Neutrophil (primary cell): ENCODE data around the gene WRAP53.

ENCODE experiments used
- H3K27ac ChIP-seq: fragments of 200-600 bp; sonication (generic); 2 replicates; pipeline ENCODE4 v1.5.1; 2016; ENCODE audit warnings: mild to moderate bottlenecking, moderate library complexity
- H3K27me3 ChIP-seq: fragments of 200-600 bp; sonication (generic); 2 replicates; pipeline ENCODE4 v1.6.0; 2016; ENCODE audit warnings: mild to moderate bottlenecking
- H3K36me3 ChIP-seq: fragments of 200-600 bp; sonication (generic); 2 replicates; pipeline ENCODE4 v1.5.1; 2017
- H3K4me1 ChIP-seq, 2 experiments: fragments of 200-600 bp in 1 of 2; sonication (generic) in 1 of 2; 1 replicate in 1 of 2; 2 replicates in 1 of 2; pipeline versions ENCODE4 v1.5.1 to v1.6.1; 2013 to 2016; ENCODE audit warnings: low read depth in 1 of 2, low read length in 1 of 2, mild to moderate bottlenecking in 1 of 2, moderate library complexity in 1 of 2; ENCODE audit not compliant: control insufficient read depth in 1 of 2, insufficient read depth in 1 of 2
- H3K4me3 ChIP-seq, 2 experiments: fragments of 200-600 bp in 1 of 2; sonication (generic) in 1 of 2; 1 replicate in 1 of 2; 2 replicates in 1 of 2; pipeline ENCODE4 v1.5.1; 2013 to 2016; ENCODE audit warnings: low read depth in 1 of 2, low read length in 1 of 2, mild to moderate bottlenecking in 1 of 2, moderate library complexity in 1 of 2
- H3K9me3 ChIP-seq: fragments of 200-600 bp; sonication (generic); 2 replicates; pipeline ENCODE4 v1.5.1; 2016
- CTCF ChIP-seq: fragments of 200-600 bp; sonication (generic); IDR thresholded peaks from 2 replicates; pipeline ENCODE4 v1.5.1; 2016; ENCODE audit warnings: antibody characterized with exemption

The WRAP53 gene

DNA sequence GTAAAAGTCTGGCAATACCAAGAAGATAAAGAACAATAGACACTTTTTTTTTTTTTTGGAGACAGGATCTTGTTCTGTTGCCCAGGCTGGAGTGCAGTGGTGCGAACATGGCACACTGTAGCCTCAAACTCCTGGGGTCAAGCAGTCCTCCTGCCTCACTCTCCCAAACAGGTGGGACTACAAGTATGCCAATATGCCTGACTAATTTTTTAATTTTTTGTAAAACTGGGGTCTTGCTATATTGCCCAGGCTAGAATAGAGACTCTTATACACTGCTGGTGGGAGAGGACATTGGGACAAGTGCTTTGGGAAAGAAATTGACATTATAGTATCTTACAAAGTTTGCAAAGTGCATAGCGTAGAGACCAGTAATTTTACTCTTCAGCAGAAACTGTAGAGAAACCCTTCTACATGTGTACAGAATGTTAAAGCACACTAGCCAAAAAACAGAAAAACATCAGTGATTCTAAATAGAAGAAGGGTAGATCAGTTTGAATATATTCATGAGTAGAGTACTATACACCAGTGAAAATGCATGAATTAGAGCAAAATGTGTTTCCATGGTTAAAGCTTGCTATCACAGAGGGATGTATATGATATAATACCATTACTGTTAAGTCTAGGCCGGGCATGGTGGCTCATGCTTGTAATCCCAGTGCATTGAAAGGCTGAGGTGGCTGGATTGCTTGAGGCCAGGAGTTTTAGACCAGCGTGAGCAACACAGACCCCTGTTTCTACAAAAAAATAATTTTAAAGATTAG is 9.7 kb downstream of the WRAP53 start:
- no peak for TF ChIP-seq CTCF
- Histone ChIP-seq H3K9me3 (no peaks in the 10 kb centered on the region), H3K27me3 (peaks cover 2% of the 10 kb centered on the region), H3K27ac (no peak overlapping the region), H3K4me3 (no peak overlapping the region), H3K4me1 (no peaks in the 10 kb centered on the region), H3K36me3 (peaks cover 24% of the 10 kb centered on the region)

GRCh38 chr17:7700510-7700909 is 12.2 kb downstream of the WRAP53 start:
- H3K27me3 ChIP-seq, result peaks cover 27% of the 10 kb centered on the region
- H3K4me1 ChIP-seq, result no peaks in the 10 kb centered on the region
- no peak overlapping the region for H3K27ac ChIP-seq
- no peaks in the 10 kb centered on the region for H3K9me3 ChIP-seq
- no peak overlapping the region for H3K4me3 ChIP-seq
- peaks cover 26% of the 10 kb centered on the region for H3K36me3 ChIP-seq
- TF ChIP-seq CTCF, result no peak

- Histone ChIP-seq H3K27me3 (peaks cover 39% of the 10 kb centered on the region), H3K4me3 (no peak overlapping the region), H3K4me1 (no peaks in the 10 kb centered on the region), H3K36me3 (peaks cover 26% of the 10 kb centered on the region), H3K27ac (no peak overlapping the region), H3K9me3 (no peaks in the 10 kb centered on the region)
- no peak for TF ChIP-seq CTCF
These were observed 13.4 kb downstream of the WRAP53 start for GRCh38 chr17:7701681-7702080.

- Histone ChIP-seq H3K27ac (no peak overlapping the region), H3K36me3 (peaks cover 26% of the 10 kb centered on the region), H3K4me3 (no peak overlapping the region), H3K4me1 (no peaks in the 10 kb centered on the region), H3K27me3 (peaks cover 50% of the 10 kb centered on the region), H3K9me3 (no peaks in the 10 kb centered on the region)
- TF ChIP-seq CTCF, result no peak
These were observed 14.5 kb downstream of the WRAP53 start for GRCh38 chr17:7702776-7703175.

DNA sequence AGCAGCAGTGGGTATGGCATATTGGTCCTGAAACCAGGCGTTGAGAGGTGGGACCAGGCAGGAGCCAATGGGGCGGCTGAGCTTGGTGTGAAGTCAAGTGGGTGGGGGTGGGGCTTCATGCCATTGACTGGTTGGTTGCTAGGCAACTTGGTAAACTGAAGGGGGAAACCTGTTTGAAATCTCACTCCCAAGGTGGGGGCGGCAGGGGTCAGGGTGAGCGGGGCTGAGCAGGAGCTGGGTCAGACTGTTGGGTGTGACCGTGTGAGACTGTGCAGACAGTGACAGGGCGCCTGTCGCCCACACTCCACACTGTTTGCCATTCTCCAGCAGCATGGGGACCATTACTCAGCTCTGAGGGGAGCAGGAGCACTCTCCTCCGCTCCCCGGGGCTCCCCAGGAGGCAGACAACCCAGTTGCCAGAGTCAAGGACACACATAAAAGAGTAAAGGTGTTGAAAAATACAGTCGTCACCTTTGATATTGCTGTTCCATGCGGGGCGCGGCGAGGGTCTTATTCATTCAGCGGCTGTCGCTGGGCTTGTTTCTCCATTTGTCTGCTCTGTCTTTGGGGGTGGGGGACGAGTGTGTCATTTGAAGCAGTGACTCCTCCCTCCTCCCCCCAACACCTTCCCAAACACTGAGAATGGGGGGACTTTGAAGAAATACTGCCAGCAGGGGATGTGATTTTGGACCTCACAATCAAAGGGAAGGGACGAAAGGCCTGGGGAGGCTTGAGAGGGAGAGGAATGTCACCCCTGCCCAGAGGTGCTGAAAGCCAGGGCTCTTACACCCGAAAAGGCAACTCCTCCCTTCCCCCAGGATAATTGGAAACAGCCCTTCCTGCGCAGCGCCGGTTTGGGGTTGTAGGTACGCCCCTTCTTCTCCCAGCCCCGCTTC is 15.6 kb downstream of the WRAP53 start:
- peaks cover 60% of the 10 kb centered on the region for H3K27me3 ChIP-seq
- TF ChIP-seq CTCF, result no peak

More for the DNA sequence above, 15.6 kb downstream of the WRAP53 start:
- Histone ChIP-seq H3K9me3 (no peaks in the 10 kb centered on the region), H3K4me1 (no peaks in the 10 kb centered on the region), H3K36me3 (peaks cover 26% of the 10 kb centered on the region), H3K4me3 (no peak overlapping the region), H3K27ac (no peak overlapping the region)
